CD4-positive, alpha-beta T cell treated with Interleukin-10 for 1 hour (primary cell): ENCODE data around the gene MED27.

Source experiments
- DNase-seq: peaks from one replicate; pipeline ENCODE4 v3.0.0-alpha.2; 2020

MED27 gene

GRCh38 chr9:131992906-131993657 lies 86.6 kb downstream of the MED27 start:
- no peak for DNase-seq

- DNase-seq = no peak
Observed at GRCh38 chr9:131987232-131987631, 92.4 kb downstream of the MED27 start.

- DNase-seq = no peak
Observed at GRCh38 chr9:131986576-131986975, 93.1 kb downstream of the MED27 start.

GRCh38 chr9:131986089-131986488 lies 93.6 kb downstream of the MED27 start:
- no peak for DNase-seq

- no peak for DNase-seq
Observed at GRCh38 chr9:131984564-131984963, 95.1 kb downstream of the MED27 start.

GRCh38 chr9:131982671-131983239 lies 96.9 kb downstream of the MED27 start:
- no peak for DNase-seq

DNA sequence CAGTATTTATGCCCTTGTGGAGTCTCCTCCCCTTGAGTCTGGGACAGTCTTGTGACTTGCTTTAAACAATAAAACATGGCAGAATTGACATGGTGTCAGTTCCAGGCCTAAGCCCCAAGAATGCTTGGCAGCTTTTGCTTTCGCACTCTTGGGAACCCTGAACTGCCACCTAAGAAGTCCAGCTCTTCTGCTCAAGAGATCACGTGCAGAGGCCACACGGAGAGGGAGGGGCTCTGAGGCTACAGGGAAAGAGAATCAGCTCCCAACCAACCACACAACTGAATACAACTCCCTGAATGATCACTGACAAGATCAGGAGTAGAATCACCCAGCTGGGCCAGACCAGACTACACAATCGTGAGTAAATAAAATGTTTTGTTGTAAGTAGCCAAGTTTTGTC lies 97.6 kb downstream of the MED27 start:
- DNase-seq = no peak

DNA sequence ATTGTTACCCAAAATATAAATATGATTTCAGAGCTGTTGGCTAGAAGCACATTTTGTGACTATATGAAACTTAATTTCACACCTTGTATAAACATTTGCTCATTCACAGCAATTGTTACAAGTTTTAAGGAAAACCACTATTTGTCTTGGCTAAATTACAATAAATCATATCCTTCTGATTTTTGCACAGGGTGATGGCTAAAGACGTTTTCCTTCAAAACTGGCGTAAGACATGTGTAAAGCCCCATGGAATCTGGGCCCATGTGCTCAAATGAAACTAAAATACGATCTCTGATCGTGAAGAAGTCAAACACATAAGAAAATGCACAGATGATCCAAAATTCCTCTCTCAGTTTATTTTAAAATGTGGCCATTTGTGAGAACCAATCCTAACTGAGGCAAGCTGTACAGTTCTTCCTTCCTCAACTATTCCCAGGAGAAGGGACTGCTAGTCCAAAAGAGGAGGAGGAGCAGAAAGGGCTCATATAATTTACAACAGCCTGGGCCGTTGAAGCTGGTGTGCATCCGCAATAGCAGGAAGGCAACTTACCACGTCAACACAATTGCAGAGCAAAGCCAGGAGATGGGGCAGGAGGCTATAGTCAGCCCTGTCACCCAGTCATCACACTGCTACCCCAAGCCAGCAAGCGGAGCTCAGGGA lies 98.4 kb downstream of the MED27 start:
- no peak for DNase-seq

GRCh38 chr9:131980267-131981016 lies 99.2 kb downstream of the MED27 start:
- no peak for DNase-seq

DNA sequence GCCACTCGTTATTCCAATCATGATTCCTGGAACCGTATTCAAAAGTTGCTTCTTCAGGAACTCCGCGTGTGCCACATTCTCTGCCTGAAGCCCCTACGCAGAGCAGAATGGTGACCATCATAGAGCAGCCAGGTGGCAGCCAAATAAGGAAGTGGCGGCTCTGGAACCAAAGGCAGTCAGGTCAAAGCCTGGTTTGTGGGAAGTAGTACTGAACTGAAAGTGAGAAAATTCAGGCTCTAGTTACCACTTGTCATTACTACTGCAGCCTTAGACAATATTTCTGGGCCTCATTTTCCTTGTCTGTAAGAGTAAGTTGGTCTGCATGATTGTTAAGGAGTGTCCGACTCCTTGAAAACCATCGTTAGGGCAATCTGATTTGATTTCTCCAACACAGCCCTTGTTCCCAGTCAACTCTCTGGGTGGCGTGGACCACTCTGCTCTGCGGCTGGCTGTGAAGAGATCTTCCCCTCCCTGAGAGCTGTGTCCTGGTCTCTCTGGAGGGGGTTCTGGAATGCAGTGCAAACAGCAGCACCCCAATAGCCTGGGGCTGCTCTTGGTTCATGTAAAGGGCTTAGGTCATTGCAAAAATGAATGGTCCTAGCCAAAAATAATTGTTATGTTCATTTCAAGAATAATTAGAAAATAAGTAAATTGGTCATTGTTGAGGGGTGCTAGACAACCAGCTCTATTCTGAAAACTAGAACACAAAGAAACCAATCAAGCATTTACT lies 102.4 kb downstream of the MED27 start:
- no peak for DNase-seq

DNA sequence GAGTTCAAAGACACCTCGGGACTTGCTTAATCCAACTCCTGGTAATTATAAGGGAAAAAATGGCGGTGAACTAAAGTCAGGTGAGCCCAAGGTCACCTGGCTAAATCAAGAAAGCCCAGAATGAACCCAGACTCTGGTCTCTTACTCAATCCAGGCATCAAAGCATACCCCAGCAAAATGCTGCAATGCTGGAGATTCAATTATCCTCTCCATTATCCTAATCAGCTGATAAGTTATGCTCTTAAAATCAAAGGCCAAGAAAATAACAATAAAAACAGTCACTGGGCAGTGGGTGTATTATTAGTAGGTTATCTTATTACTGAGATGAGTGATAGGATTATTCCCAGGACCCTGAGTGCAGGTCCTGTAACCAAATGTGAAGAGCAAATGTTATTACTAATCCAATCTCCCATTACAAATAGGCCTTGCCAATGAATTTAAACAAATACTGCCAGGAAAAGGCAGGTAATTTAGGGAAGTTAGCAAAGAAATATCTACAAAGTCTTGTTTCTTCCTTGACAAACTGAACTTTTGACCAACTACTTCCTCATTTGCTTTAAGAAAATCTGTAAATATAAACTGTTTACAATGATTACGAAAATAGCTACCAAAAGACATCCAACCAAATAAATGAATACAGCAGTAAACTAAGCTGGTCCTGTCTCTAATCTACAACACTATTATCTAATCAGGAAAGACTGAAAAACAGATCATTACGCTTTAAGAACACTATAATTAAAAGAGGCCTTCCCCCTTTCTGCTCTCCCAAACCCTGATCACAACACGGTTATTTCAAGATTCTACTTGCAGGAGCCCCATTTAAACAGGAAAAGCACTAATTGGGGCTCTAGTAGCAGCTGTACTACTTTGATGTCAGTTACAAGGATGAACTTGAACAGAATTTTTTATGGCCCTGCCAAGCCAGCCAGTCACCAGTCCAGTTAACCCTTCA lies 103.2 kb downstream of the MED27 start:
- DNase-seq = no peak

- DNase-seq = no peak
Observed at GRCh38 chr9:131972889-131973288, 106.8 kb downstream of the MED27 start.

- DNase-seq = no peak
Observed at GRCh38 chr9:131971482-131972074, 108.1 kb downstream of the MED27 start.

DNA sequence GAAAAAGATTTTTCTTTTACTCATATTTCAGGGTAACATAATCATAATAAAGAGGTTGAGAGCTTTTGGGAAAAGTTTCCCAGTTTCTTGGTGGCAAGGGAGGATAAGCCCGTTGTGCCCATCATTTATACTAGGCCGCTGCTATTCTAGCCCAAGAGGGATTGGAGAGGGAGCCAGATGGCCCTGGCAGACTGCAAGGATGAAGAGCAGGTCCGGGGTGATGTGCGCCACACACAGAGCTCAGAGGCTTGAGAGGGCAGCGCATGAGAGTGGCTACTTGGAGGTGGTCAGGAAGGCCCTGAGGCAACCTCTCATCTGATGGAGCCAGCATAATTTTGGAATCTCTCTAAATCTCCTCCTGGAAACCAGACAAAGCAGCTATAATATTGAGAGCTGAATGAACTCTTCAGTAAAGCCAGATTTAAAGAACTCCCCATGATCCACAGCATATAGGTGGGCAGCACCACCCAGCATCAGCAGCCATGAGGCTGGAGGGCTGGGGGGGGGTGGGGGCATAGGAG lies 110.1 kb downstream of the MED27 start:
- DNase-seq = no peak

DNA sequence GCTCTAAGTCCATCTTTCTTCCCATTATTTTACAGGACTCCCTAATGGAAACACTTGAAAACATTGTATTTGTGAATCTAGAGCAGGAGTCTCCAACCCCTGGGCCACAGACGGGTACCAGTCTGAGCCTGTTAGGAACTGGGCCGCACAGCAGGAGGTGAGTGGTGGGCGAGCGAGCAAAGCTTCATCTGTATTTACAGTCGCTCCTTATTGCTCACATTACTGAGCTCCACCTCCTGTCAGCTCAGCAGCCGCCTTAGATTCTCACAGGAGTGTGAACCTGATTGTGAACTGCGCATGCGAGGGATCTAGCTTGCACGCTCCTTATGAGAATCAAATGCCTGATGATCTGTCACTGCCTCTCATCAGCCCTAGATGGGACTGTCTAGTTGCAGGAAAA lies 111.0 kb downstream of the MED27 start:
- no peak for DNase-seq

- no peak for DNase-seq
Observed at GRCh38 chr9:131965841-131966240, 113.8 kb downstream of the MED27 start.

DNA sequence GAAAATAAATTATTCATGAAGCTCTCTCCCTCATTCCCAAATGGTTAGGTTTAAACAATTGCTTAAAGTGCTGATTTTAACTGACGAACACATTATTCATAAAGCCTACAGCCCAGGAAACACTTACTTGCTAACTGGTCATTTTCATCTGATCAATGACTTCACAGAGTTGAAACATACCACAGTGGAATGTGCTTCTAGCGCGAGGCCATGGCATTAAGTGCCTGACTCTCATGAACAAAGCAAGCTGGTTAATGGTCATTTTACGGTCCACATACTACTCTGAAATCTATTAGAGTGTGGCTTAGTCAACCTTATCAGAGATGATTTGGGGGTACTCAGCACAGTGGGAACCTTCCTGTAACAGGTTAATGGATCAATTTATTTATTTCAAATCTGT lies 114.6 kb downstream of the MED27 start:
- no peak for DNase-seq

DNA sequence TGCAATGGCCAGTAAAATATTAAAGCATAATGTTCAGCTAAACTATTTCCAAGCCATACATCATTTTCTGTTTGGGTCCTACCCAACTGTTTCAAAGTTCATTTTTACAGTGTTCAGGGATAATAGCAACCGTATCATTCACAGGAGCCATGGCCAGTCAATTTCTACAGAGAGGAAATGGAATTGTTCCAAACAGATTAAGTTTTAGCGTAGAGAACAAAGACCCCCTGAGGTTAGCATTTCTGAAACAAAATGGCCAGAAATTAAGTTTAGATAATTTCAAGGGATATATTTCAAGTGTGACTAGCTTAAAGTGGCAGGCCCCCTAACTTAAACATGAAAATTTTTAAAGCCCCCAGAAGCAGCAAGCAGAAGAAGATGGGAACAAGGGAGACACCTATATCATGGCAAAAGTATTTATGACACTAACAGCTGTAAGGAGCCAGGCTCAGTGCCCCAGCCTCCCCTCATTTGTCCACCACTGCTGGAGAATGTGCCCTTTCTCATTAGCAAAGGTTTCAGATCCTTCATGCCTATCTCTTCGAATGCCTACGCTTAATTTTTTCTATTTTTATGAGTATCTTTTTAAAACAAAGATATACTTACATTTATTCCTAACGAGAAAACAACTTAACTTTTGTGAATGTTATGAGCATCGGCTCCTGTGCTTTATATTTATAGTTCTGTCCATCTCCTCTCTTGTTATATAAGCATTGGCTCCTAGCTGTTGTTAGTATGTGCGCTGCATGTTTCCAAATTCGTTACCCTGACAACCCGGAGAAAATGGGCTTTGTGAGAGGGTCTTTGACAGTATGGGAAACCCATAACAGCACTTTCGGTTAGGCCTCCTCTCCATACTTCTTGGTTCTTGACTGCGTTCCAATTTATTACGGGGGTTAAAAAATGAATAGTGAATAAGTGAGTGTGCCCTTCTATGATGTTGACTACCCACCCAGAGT lies 116.3 kb downstream of the MED27 start:
- no peak for DNase-seq

GRCh38 chr9:131961496-131961880 lies 118.2 kb downstream of the MED27 start:
- no peak for DNase-seq
